ENCODE results near the gene ATP1A3.

- no peak for TF ChIP-seq CTCF (IDR thresholded peaks at IDR 0.05)
- no peak for TF ChIP-seq POLR2A (IDR thresholded peaks at IDR 0.05)
- no peak for TF ChIP-seq EP300 (IDR thresholded peaks at IDR 0.05)
Observed at GRCh38 chr19:41981724-41982123, 12.3 kb downstream of the ATP1A3 start.
